ENCODE measurements around the gene STOML2. TPM values are rescaled to one million over a fixed set of nuclear protein-coding genes. Genes with fewer than 3 reads are reported as not detected.
A peak's percentile ranks its signal among the peaks of the same experiment; 100 is the strongest.
"Not testable (repeated sequence)": the region's sequence is repeated elsewhere in the genome, so short reads cannot be mapped to it uniquely, and the experiment has no call there.

STOML2 gene
- total RNA-seq: 108 and 113 TPM in 2 replicates

DNA sequence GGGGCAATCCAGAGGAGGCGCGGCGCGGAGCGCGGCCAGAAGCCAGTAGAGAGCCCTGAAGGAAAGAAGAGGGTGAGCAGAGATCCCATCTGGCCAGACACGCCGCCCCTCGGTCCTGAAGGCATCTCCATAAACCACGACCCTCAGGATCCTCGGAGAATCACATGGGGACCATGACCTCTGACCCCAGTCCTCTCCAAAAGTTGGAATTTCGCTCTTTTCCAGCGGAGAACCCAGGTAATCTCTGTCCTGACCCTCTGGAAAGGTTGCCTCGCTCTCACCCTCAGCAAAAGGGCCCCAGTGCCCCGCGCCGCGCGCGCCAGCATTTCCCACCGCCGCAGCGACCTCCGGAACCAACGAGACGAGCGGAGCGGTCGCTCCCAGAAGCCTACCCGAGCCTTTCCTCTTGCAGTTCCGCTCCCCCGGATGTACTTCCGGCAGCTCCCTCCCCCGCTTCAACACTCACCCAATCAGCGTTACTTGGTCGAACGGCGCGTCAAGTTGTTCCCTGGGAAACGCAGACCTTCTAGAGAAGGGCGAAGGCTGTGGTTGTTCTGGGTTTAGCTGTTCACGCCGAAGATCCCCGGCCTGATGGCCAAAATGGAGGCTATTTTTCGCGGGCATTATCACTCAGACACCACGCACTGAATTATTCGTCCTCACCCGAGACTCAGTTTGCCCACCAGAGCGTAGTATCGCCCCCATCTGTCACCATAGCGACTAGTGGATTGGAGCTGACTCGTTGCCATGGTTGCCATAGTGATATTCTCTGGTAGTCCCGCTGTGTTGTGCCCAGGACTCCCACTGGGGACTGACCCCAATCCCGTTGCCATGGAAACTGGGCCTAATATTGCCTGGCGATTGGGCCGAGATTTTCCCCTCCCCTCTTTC is at the start of gene STOML2:
STOML2 (minus strand) TSS at position 363 of the 891 bp plus-strand sequence; CDS start at position 326, 37 bp downstream.
- Mint-ChIP-seq H3K9me3 (no peaks in the 10 kb centered on the region), H3K27me3 (no peaks in the 10 kb centered on the region), H3K36me3 (ENCODE audit: low read depth) (peaks cover 45% of the 10 kb centered on the region), H3K4me3 (peak within 1 kb of the TSS; percentile 97), H3K27ac (peak within 1 kb of the TSS; percentile 97), H3K4me1 (peaks cover 25% of the 10 kb centered on the region)
- peak; percentile 82 for DNase-seq
- POLR2A ChIA-PET: interaction anchor here (0.6 to 3.0 kb wide), 16 partner anchors 9 to 555 kb away, joined by 3 to 38 read pairs (median 5); partner anchors contain the start of genes ATOSB, CCDC107, DNAJB5 and FANCG
- intact Hi-C loops (cut with micrococcal nuclease): loop anchor here (1.0 to 2.0 kb wide), 6 partner anchors 8 to 629 kb away; partner anchors contain the start of genes CREB3, DNAJB5, TLN1 and VCP
- ATAC-seq (ENCODE audit: low read depth): peak; percentile 97
- CTCF ChIA-PET: interaction anchor here (0.8 to 1.9 kb wide), 4 partner anchors 8 to 203 kb away, joined by 3 to 6 read pairs (median 3); partner anchors contain the start of gene VCP
- no peak for TF ChIP-seq CTCF (IDR thresholded peaks at IDR 0.05)

GRCh38 chr9:35147941-35148563 is 45.1 kb upstream of the STOML2 start:
- DNase-seq; POLR2A ChIA-PET; H3K27me3 Mint-ChIP-seq; H3K36me3 Mint-ChIP-seq (ENCODE audit: low read depth); H3K27ac Mint-ChIP-seq; ATAC-seq (ENCODE audit: low read depth); intact Hi-C loops (cut with micrococcal nuclease); H3K4me1 Mint-ChIP-seq; H3K4me3 Mint-ChIP-seq; CTCF ChIA-PET: not testable (repeated sequence)
- peaks cover 30% of the 10 kb centered on the region for H3K9me3 Mint-ChIP-seq

- no peaks in the 10 kb centered on the region for H3K4me1 Mint-ChIP-seq
- no peak for TF ChIP-seq CTCF (IDR thresholded peaks at IDR 0.05)
- H3K36me3 Mint-ChIP-seq (ENCODE audit: low read depth): peaks cover 2% of the 10 kb centered on the region
- intact Hi-C loops (cut with micrococcal nuclease): no loop called here
- ChIA-PET CTCF (no interaction called here), POLR2A (no interaction called here)
- H3K4me3 Mint-ChIP-seq: no peak overlapping the region
- no peak for ATAC-seq (ENCODE audit: low read depth)
- peaks cover 10% of the 10 kb centered on the region for H3K9me3 Mint-ChIP-seq
- H3K27me3 Mint-ChIP-seq: peaks cover 3% of the 10 kb centered on the region
- H3K27ac Mint-ChIP-seq: no peak overlapping the region
- DNase-seq: no peak
These were observed 39.1 kb upstream of the STOML2 start for GRCh38 chr9:35142037-35142436.

DNA sequence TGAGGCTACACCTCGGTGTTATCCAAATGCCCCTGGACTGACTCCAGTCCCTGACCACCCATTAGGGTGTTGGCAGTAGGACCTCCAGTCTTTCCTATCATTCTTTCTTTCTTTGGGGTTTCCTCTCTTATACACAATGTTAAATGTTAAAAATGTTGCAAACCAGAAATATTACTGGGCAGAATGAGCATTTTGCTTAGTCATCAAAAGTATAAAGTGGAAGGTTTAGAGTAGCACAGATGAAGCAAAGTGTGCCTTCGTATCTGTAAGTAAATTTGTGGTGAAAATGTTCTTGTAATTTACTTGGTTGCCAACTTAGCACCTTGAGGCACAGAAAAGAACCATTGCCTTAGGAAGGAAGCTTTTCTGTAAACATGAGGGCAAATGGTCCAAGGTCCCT is 37.2 kb upstream of the STOML2 start:
- TF ChIP-seq CTCF (IDR thresholded peaks at IDR 0.05): no peak
- no peaks in the 10 kb centered on the region for H3K4me1 Mint-ChIP-seq
- intact Hi-C loops (cut with micrococcal nuclease): no loop called here
- ChIA-PET POLR2A (no interaction called here), CTCF (no interaction called here)
- no peak for DNase-seq
- H3K36me3 Mint-ChIP-seq (ENCODE audit: low read depth): peaks cover 2% of the 10 kb centered on the region
- H3K27ac Mint-ChIP-seq: no peak overlapping the region
- no peak overlapping the region for H3K4me3 Mint-ChIP-seq
- peaks cover 4% of the 10 kb centered on the region for H3K27me3 Mint-ChIP-seq
- H3K9me3 Mint-ChIP-seq: peaks cover 8% of the 10 kb centered on the region
- ATAC-seq (ENCODE audit: low read depth): no peak

- H3K27ac Mint-ChIP-seq: no peak overlapping the region
- CTCF ChIA-PET: no interaction called here
- H3K4me1 Mint-ChIP-seq: no peaks in the 10 kb centered on the region
These were observed 33.9 kb upstream of the STOML2 start for GRCh38 chr9:35136866-35137265.

More at GRCh38 chr9:35136866-35137265, 33.9 kb upstream of the STOML2 start:
- DNase-seq (no peak), ATAC-seq (ENCODE audit: low read depth) (no peak)
- intact Hi-C loops (cut with micrococcal nuclease): no loop called here
- H3K9me3 Mint-ChIP-seq: peaks cover 2% of the 10 kb centered on the region
- TF ChIP-seq CTCF (IDR thresholded peaks at IDR 0.05): no peak
- POLR2A ChIA-PET: no interaction called here
- no peaks in the 10 kb centered on the region for H3K36me3 Mint-ChIP-seq (ENCODE audit: low read depth)
- H3K4me3 Mint-ChIP-seq: no peak overlapping the region
- peaks cover 8% of the 10 kb centered on the region for H3K27me3 Mint-ChIP-seq
